Activated T-cell treated with anti-CD3 and anti-CD28 coated beads, Interleukin-2, amount 50 U/mL, for 1 hour (primary cell): ENCODE data around the gene AHCY.
"Not testable (repeated sequence)": the region's sequence is repeated elsewhere in the genome, so short reads cannot be mapped to it uniquely, and the experiment has no call there.

ENCODE experiments used
- DNase-seq: peaks from one replicate; pipeline ENCODE4 v3.0.0-alpha.2; 2020

The AHCY gene

GRCh38 chr20:34302723-34303533 lies at the start of gene AHCY:
Gene AHCY (minus strand): TSS chr20:34303355. CDS start chr20:34303270, 85 bp downstream.
- peak; percentile 91 for DNase-seq

DNA sequence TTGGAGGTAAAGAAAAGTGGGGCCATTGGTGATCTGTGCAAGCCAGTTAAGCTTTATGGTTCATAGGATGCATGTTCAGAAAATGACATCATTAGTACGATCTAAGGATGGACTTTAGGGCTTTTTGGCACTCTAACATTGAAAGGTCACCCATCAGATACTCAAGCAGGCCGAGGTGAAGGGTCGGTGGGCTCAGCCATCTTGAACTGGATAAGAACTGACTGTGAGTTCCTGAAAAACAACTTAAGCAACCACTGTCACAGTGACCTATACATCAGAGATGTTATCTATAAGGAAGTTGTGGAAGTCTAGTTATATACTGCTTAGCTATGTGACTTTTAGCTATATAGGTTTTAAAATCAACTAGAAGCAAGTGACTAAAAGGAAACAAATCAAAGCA lies 46.9 kb upstream of the AHCY start:
- DNase-seq: no peak

DNA sequence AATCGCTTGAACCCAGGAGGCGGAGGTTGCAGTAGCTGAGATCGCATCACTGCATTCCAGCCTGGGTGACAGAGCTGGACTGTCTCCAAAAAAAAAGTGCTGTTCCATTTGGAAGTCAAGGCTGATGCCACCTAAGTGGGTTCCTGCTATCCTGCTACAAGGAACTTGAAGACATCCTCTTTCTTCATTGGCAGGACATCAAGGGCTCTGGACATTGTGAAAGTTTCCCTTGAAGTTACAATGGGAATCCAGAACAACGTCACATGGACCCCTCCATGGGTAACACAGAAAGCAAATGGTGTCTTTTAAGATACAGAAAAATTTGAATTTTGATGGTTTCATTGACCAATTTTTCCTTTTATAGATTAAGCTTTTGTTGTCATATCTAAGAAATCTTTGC lies 44.4 kb upstream of the AHCY start:
- no peak for DNase-seq

- DNase-seq: not testable (repeated sequence)
These were observed 43.3 kb upstream of the AHCY start for GRCh38 chr20:34346533-34346865.

- DNase-seq: not testable (repeated sequence)
These were observed 42.8 kb upstream of the AHCY start for GRCh38 chr20:34345839-34346532.

DNA sequence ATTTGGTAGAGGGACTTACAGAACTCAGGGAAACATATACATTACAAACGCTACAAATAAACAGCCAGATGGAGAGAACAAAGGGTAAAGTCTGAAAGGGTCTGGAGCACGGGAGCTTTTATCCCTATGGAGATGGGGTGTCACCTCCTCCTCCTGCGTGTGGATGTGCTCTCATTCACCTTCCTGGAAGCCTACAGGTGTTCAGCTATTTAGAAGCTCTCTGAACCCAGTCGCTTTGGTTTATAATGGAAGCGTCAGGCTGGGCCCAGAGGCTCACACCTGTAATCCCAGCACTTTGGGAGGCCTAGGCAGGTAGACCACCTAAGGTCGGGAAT lies 42.2 kb upstream of the AHCY start:
- DNase-seq: no peak

- DNase-seq: no peak
These were observed 41.1 kb upstream of the AHCY start for GRCh38 chr20:34344238-34344637.

- DNase-seq: no peak
These were observed 40.5 kb upstream of the AHCY start for GRCh38 chr20:34343458-34344211.

DNA sequence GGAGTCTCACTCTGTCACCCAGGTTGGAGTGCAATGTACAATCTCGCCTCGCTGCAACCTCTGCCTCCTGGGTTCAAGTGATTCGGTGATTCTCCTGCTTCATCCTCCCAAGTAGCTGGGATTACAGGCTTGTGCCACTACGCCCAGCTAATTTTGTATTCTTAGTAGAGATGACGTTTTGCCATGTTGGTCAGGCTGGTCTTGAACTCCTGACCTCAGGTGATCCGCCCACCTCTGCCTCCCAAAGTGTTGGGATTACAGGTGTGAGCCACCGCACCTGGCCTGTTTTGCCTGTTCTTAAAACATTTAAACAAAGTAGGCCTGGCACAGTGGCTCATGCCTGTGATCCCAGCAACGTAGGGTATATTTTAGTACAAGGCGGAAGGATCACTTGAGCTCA lies 38.0 kb upstream of the AHCY start:
- not testable (repeated sequence) for DNase-seq

GRCh38 chr20:34340726-34341125 lies 37.6 kb upstream of the AHCY start:
- DNase-seq: not testable (repeated sequence)

GRCh38 chr20:34337982-34338726 lies 35.0 kb upstream of the AHCY start:
- no peak for DNase-seq

GRCh38 chr20:34337544-34337943 lies 34.4 kb upstream of the AHCY start:
- no peak for DNase-seq

DNA sequence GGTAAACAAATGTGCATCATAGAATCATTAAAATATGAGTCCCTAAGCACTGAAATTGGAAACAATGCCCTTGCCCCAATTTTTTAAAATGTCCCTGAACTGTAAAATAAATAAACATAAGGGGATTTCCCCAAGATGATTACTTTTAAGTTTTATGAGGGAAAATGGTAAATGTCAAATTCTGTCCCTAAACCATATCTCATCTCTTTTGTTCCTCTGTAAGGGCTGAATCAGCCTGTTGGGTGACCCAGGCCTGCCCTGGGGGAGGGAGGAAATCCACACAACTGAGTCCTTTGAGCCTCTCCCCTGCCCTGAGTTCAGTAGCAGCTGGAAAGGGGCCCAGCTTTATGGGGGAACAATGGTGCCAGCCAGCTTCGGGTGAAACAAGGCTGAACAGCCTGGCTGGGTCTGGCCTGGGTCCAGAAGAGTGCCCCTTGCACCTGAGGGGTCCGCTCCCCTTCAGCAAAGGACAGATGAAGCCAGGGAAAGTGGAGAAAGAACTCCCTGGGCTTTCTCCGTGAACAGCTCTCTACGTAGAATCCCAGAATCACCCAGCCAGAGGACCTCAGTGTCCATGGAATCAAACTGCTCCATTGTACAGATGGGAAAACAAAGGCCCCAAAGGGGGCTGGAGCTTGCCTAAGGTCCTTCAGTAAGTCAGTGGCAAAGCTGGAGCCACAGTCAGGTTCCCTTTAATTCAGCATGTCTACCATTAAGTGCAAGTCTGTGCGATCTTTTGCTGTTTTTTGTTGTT lies 31.7 kb upstream of the AHCY start:
- no peak for DNase-seq

- DNase-seq: no peak
These were observed 30.6 kb upstream of the AHCY start for GRCh38 chr20:34333786-34334185.

DNA sequence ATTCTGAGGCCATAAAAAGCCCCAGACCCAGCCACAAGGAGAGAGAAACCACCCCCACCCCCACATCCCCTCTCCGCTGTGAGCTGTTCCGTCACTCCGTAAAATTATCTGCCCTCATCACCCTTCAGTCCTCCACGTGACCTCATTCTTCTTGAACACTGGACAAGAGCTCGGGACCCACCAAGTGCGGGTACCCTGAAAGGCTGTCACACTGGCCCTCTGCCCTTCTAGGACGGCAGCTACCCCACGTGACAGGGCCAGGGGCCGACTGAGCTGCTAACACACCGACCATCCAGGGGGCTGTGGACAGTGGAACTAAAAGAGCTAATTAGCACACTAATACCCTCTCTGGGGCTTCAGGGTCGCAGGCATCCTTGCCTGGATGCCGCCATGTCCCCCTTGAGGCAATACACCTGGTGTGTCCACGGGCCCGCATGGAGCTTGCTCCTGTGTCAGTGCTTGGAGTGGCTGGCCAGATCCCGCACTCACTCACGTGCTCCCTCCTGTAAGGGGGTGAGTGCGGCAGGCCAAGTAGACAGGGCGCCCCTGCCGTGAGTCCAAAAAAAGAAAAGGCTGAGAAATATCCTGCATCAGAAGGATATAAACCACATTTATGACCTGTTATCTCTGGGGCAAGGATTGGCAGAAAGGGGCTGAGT lies 29.2 kb upstream of the AHCY start:
- no peak for DNase-seq

- no peak for DNase-seq
These were observed 28.7 kb upstream of the AHCY start for GRCh38 chr20:34331838-34332237.

DNA sequence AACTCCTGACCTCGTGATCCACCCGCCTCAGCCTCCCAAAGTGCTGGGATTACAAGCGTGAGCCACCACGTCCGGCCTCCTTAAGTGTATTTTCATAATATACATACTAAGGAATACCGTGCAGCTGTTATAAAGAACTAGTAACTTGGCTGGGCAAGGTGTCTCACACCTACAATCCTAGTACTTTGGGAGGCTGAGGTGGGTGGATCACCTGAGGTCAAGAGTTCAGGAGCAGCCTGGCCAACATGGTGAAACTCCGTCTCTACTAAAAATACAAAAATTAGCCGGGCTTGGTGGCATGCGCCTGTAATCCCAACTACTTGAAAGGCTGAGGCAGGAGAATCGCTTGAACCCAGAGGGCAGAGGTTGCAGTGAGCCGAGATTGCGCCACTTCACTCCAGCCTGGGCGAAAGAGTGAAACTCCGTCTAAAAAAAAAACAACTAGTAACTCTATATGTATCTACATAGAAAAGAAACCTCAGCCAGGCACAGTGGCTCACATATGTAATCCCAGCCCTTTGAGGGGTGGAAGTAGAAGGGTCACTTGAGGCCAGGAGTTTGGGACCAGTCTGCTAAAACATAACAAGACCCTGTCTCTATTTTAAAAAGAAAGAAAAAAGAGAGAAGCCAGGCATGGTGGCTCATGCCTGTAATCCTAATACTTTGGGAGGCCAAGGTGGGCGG lies 27.8 kb upstream of the AHCY start:
- DNase-seq: not testable (repeated sequence)

- DNase-seq: no peak
These were observed 25.9 kb upstream of the AHCY start for GRCh38 chr20:34328928-34329677.

GRCh38 chr20:34328207-34328606 lies 25.1 kb upstream of the AHCY start:
- DNase-seq: not testable (repeated sequence)

GRCh38 chr20:34324541-34324940 lies 21.4 kb upstream of the AHCY start:
- no peak for DNase-seq
